Medulla oblongata (tissue), 1 donor: ENCODE data around the gene MRPL20.
"Not testable (repeated sequence)": the region's sequence is repeated elsewhere in the genome, so short reads cannot be mapped to it uniquely, and the experiment has no call there.

Experiments used
- DNase-seq: peaks from one replicate; pipeline ENCODE4 v3.0.0-alpha.2; 2015; ENCODE audit errors: extremely low spot score

Gene MRPL20

DNA sequence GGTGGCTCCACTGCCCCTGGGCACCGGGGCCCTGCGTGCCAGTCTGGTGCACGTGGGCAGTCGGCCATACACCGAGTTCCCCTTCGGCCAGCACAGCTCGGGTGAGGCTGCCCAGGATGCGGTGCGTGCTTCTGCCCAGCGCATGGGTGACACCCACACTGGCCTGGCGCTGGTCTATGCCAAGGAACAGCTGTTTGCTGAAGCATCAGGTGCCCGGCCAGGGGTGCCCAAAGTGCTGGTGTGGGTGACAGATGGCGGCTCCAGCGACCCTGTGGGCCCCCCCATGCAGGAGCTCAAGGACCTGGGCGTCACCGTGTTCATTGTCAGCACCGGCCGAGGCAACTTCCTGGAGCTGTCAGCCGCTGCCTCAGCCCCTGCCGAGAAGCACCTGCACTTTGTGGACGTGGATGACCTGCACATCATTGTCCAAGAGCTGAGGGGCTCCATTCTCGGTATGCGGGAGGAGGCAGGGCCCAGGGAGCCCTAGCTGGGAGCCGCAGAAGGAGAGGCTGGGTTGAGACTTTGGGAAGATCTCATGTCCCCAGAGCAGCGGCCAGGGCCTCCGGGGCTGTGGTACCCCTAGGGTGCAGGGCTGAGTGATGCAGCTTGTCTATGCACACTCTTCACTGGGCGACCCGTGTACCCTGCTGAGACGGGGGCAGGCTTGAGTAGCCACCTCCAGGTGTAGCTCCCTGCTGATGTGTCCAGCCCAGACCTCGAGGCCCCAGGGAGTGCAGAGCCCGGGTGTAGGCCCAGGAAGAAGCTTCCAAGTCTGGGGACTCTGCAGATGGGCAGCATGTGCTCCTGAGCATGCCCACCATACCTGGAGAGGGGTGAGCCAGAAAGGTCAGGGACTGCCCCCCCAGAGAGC, 30.2 kb upstream of the MRPL20 start:
- DNase-seq = no peak

DNA sequence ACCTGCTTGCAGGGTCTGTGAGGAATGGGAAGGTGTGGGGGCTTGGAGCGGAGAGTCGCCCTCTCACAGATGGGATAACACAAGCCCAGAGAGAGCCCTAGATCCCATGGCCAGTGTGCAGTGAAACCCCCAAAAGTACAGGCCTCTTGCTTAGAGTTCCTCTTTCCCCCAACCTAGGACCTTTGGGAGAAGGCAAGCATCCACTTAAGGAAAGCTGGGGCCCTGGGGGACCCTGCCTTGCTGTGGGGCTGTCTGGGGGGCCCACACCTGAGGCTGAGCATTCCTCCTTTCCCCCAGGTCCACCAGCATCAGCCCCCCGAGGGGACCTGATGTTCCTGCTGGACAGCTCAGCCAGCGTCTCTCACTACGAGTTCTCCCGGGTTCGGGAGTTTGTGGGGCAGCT, 29.5 kb upstream of the MRPL20 start:
- DNase-seq = no peak

DNA sequence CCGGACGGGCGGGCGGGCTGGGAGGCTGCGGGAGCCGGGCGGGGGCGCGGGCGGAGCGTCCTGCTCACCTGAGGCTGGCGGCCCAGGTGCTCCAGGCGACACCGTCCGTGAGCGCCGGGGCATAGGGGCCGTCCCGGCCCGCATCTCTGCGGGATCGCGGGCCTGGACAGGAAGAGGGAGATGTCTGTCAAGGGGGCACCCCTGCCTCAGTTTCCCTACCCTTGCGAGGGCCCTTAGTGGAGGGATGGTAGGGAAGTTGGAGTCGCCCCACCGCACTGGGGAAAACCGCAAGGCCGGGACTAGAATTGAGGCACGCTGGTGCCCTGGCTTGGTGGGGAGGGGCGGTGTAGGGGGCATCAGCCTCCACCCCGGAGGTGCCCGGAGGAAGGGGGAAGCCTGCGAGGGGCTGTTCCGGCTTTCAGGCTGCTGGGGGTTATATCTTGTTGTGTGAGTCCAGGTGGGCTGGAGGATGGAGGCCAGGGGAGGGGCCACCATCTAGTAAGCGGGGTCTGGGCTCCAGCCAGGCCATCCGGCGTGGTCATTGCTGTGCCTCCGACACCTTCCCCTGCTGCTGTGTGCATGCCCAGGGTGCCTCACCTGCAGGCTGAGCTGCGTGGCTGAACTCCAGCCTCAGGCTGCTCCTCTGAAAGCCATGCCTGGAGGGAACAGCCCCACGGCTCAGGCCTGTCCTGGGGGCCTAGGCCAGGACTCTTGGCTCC, 29.0 kb upstream of the MRPL20 start:
- DNase-seq = no peak

DNA sequence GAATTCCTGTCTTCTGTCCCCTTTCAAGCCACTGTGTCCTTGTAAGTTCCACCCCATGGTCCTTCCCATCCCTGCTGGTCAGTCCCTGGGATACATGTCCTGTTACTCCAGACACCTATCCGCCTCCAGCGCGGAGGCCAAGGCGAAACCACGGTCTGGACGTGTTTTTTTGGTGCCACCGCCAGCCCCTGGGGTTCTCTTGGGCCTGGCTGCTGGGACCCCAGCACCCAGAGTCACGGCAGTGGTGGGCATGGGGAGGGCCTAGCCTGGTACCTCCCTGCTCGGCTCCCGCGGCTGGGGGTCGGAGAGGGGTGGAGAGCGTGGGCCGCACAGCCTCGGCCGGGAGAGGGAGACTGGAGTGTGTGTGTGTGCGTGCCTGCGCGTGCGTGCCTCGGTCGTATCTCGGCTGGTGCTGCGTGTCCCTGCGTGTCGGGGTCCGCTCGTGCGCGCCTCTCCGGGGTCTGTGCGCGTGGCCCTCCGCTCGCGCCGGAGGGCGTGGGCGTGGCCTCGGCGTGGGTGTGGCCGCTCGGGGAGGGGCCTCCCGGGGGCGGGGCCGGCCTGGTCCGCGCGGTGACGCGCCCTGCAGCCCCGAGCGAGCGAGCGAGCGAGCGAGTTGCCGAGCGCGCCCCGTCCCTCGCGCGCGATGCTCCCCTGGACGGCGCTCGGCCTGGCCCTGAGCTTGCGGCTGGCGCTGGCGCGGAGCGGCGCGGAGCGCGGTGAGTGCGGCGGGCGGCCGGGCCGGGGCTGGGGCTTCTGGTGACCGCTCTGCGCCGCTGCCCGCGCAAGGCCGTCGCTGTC, 28.2 kb upstream of the MRPL20 start, which contains the start of gene VWA1:
Gene VWA1 (plus strand): TSS at position 585 of the 798 bp plus-strand sequence. CDS start 59 bp downstream, at position 644.
- peak; percentile 78 for DNase-seq

DNA sequence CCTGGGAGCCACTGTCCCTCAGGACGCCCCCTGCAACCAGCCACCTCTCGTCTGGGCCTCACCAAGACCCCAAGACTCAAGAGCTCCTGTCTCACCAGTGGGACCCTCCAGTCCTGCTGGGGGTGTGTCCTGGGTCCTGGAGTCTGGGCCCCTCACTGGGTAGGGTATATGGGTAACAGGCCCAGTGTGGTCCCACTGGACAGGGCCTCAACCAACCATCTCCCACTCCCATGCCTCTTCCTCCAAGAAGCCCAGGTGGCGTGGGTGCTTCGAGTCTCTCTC, 27.7 kb upstream of the MRPL20 start:
- DNase-seq = no peak

DNA sequence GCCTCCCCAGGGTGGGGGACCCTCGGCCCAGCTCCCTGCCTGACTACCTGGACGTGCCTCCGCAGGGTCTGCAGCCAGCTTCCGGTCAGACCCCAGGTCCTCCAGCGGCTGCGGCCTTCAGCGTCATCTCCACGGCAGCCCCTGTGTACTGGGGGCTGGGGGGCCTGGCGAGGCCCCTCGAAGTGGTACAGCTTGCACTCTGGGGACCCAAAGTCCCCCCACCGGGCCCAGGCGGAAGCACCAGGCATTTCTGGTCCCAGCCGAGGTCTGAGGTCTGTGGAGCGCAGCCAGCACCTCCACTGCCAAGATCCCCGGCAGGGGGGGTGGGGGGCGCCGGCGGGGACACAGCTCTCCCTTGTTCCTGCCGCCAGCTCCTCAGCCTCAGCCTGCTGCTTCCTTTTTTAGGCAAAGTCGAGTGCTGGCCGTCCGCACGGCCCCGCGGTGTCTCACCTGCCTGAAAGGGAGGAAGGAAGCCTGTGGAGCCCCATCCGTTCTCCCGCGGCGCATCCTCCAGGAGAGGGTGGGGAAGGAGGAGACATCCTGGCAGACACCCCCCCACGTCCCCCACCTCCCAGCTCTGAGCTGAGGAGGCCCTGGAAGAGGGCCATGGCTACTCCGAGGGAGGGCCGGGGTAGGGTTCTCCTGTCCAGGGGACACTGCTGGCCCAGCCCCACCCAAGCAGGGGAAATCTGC, 27.2 kb upstream of the MRPL20 start:
- DNase-seq = peak; percentile 79

DNA sequence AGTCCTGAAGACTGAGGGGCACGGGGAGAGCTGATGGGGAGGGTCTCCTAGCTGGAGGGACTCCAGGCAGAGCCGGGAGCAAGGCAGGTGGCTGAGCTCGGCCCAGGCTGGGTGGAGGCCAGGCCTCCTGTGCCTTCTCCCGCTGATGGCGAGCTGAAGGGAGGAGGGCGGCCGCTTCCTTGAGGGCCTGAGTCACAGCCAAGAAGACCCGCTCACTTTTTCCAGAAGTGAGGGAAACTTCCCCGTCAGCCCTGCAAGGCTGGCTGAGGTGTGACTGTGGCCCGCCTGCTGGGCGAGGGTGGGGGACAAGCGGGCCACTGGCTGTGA, 26.7 kb upstream of the MRPL20 start:
- DNase-seq = peak; percentile 37

DNA sequence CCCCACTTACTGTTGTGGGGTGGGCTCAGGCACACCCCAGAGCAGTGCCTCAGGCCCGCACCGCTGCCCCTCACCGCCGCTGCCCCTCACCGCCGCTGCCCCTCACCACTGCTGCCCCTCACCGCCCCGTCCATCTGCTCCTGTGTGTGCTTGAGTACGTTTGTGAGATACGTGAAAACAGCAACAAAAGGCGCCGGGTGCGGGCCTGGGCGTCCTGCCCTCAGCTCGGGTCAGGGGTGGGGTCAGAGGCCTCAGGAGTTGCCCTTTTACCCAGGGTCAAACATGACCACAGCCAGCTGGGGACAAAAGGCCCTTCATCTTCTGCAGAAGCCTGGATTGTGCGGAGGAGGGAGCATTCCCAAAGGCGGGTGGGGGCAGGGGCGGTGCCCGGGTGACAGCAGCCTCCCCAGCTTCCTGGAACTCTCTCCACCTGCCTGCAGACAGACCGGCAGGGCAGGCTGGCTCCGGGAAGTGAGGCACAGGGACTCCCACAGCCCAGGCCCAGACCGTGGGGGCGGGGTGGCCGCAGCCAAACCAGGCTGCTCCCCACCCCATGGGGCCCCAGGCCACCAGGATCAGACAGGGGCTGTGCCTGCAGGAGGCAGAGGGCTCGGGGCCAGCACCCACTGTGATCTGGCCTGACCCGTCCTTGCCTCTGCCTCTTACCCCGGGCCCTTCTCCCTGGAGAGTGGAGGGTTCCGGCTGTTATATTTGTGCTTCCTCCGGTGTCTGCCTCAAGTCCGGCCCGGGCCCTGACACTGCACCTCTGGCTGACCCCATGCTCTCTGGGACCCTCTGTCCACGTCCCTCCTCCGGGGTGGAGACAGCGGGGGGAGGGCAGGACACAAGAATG, 26.1 kb upstream of the MRPL20 start:
- DNase-seq = peak; percentile 84

DNA sequence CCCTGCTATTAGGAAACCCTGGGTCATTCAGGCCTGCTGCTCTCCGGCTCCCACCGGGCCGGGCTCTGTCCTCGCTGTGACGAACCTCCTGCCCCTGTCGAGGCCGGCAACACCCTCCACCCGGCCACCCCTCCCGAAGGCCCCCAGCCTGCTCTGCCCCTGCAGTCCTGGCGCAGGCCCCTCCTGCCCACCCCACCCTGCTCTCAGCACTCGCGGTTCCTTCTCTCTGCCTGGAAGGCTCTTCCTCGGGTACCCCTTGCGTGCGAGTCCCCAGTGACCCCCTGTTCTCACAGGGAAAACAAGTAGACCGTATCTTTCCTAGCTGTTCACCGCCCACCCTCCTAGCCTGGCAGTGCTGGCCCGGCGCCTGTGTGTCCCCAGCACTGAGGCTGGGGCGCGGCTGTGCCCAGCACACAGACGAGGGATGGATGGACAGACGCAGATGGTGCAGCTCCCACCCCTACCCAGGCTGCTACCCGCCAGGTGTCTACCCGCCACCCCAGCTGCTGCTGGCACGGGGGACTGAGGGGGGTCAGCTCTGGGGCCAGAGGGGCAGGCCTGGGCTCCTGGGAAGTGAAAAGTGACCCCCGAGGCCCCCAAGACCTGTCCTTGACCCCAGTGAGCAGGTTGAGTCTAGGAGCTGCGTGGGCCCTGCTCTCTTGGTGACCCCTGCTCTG, 25.3 kb upstream of the MRPL20 start:
- peak; percentile 11 for DNase-seq

DNA sequence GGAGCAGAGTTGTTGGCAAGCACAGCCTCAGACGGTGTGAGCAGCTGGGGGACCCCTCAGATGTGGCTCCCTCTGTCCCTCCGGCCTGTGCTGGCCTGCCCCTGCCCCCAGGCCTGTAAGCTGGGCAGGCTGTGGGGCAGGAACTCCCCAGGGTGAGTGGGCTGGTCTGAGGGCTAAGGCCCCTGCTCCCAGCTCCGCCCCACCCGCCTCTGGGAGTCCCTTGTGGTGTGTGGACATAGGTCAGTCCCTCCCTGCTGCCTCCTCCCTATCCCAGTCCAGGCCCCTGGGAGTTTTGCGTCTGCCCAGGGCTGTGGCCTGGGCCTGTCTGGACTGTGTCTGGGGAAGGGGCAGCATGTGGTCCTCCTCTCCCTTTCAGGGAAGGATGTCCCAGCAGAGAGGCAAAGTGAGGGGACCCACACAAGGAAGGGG, 24.8 kb upstream of the MRPL20 start:
- DNase-seq = peak; percentile 30

DNA sequence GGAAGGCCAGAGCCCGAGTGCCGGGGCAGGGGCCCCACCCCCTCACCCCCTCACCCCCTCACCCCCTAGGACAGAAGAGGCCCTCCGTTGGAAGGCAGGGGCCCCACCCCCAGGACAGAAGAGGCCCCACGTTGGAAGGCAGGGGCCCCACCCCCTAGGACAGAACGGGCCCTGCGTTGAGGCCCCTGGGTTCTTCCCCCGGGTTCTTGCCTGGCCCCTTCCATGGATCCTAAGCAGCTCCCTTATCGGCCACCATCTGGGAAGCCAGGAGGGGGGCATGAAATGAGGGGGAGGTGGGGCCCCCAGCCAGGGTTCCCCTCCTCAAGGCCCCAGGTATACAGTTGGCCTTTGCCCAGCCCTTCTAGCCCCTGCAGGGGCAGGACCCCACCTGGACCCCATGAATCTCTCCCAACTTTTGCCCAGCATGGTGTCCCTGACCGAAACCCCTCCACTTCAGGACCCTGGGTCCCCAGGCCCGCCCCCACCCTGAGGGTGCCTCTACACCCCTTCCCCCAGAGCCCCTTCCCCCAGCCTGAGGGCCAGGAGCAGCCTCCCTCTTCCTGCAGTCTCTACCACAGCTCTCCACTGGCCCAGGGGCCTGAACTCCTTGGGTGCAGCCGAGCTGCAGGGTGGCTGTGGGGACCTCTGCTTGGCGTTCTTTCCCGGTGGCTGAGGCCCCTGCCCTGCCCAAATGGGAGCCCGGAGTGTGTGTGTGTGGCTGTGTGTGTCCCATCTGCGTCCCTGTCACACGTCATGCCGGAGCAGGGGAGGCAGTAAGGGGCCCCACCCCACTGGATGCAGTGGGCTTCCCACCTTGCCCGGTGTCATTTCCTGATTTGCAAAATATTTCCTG, 24.1 kb upstream of the MRPL20 start:
- peak; percentile 34 for DNase-seq

DNA sequence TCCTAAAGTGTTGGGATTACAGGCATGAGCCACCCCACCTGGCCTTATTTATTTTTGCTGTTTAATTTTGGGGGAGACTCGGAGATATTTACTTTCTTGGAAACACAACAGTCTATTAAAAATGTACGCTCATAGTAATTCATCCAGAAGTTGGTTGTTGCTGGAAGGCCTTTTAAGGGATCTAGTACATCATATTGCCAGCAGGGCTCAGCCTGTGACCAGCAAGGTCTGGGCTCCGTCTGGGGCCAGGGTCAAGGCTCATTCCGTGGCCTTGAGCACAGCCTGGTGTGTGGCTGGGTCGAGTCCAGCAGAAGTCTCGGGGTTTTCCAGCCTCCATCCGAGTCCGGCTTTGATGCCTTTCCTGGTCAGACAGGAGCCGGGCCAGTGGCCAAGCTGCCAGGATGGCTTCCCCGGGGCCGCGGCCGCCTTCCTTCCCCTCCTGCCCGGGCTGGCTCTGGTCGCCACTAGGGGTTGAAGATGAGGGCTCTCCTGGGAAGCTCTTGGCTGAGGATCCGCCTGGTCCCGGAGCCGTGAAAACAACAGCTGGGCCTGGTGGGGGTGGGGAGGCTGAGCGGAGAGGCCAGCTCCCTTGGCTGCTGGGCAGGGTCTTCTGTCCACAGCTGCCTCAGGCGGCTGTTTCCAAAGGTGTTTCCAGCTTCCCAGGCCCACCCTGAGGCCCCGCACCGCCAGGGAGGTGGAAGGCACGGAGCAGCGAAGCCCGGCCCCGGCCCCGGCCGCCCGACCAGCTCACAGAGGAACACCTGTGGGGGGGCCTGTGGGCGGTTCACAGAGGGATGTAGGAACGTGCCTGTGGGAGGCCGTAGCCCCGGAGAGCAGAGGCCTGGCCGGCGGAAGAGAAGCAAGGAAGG, 23.3 kb upstream of the MRPL20 start:
- peak; percentile 73 for DNase-seq

DNA sequence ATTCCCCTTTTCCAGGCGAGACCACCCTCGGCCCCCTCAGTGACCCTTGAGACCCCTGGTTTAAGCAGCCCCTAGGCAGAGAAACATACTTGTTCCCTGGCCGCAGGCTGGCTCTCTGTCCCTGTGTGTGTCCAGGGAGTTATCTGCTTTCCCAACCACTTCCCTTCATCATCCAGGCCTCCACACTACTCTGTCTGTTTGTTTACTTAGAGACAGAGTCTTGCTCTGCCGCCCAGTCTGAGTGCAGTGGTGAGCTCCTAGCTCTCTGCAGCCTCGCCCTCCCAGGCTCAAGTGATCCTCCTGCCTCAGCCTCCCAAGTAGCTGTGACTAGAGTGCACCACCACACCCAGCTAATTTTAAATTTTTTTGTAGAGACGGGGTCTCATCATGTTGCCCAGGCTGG, 22.6 kb upstream of the MRPL20 start:
- DNase-seq = no peak

DNA sequence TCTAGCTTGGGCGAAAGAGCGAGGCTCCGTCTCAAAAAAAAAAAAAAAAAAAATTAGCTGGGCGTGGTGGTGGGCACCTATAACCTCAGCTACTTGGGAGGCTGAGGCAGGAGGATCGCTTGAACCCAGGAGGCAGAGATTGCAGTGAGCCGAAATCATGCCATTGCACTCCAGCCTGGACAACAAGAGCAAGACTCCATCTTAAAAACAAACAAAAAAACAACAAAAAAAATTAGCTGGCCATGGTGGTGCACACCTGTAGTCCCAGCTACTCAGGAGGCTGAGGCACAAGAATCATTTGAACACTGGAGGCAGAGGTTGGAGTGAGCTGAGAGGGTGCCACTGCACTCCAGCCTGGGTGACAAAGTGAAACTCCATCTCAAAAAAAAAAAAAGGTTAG, 21.9 kb upstream of the MRPL20 start:
- DNase-seq = not testable (repeated sequence)

DNA sequence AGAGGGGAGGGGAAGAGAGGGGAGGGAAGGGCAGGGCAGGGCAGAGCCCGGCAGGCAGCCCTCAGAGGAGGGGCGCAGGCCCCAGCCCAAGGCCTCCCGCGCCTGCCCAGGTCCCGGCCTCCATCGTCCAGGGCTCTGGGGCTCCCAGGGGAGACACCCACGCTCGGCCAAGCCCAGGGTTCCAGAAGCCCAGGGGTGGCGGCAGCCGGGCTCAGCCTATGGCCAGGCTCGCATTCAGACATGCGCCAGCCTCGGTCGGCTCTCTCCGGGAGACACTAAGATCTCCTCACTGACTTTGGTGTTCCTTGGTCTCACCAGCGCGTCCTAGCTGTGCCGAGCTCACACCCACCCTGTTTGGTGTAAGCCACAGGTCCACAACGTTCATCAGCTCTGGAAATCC, 21.1 kb upstream of the MRPL20 start:
- no peak for DNase-seq

DNA sequence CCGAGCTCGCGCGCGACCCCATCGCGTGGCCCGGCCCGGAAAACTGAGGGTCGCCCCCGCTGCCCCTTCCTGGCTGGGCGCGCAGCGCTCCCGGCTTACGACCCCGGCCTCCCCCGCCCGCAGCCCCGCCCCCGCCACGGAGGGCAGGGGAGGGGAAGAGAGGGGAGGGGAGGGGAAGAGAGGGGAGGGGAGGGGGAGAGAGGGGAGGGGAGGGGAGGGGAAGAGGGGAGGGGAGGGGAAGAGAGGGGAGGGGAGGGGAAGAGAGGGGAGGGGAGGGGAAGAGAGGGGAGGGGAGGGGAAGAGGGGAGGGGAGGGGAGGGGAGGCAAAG, 20.7 kb upstream of the MRPL20 start:
- no peak for DNase-seq

DNA sequence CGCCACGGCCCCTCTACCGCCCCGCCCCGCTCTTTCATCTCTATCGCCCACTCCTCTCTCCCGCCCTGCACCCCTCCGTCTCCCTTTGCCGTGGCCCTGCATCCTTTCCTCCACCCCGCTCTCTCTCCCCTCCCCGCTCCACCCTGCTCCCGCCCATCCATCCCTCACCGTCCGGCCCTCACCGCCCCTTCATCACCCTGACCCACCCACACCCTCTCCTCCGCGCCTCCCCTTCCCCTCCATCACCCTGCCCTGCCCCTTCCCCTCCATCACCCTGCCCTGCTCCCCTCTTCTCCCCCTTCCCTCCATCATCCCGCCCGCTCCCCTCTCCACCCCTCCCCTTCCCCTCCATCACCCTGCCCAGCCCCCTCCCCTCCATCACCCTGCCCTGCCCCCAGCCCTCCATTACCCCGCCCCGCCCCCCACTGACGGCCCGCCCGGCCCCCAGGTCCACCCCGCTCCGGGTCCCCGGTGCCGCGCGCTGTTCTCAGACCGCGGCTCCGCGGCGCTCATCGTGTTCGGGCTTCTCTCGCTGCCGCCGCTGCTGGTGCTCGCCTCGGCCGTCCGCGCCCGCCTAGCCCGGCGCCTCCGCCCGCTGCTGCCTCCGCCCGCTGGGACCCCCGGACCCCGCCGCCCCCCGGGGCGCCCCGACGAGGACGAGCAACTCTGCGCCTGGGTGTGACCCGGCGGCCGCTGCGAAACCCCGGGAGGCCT, 20.2 kb upstream of the MRPL20 start:
- DNase-seq = no peak
